Ovary (tissue), 9 donors: ENCODE data around the gene ARID1B. TPM values are rescaled to one million over a fixed set of nuclear protein-coding genes. Genes with fewer than 3 reads are reported as not detected.

Experiments used
- DNase-seq, 5 donors: peaks; one replicate each; pipeline ENCODE4 v3.0.0-alpha.2; 2019 to 2020
- H3K27ac ChIP-seq, 2 donors: fragments of 200-600 bp; one replicate each; pipeline versions ENCODE4 v1.5.1 to v1.8.0; 2019 to 2022
- H3K27me3 ChIP-seq: fragments of 200-600 bp; one replicate; pipeline ENCODE4 v1.8.0; 2022
- H3K36me3 ChIP-seq: fragments of 200-600 bp; sonication (generic); one replicate; pipeline ENCODE4 v1.5.1; 2019
- H3K4me1 ChIP-seq: one replicate; pipeline ENCODE4 v1.8.1; 2013; ENCODE audit warnings: mild to moderate bottlenecking, moderate library complexity; ENCODE audit not compliant: insufficient read depth
- H3K4me3 ChIP-seq: fragments of 200-600 bp; sonication (generic); one replicate; pipeline ENCODE4 v1.5.1; 2017
- H3K9me3 ChIP-seq, 2 donors: fragments of 200-600 bp in 1 of 2; sonication (generic) in 1 of 2; one replicate each; pipeline versions ENCODE4 v1.5.1 to v1.8.1; 2013 to 2019; ENCODE audit warnings: mild to moderate bottlenecking in 1 of 2, moderate library complexity in 1 of 2
- CTCF ChIP-seq, 3 donors: fragments of 450-650 bp in 2 of 3; fragments of 200-600 bp in 1 of 3; IDR thresholded peaks; one replicate each; pipeline versions ENCODE4 v1.5.1 to v1.8.0; 2016 to 2022; ENCODE audit warnings: antibody characterized with exemption in 3 of 3, mild to moderate bottlenecking in 1 of 3
- EP300 ChIP-seq: sonication (generic); formaldehyde crosslinking; IDR thresholded peaks from one replicate; pipeline ENCODE4 v1.6.1; 2017; ENCODE audit warnings: antibody characterized with exemption
- POLR2A ChIP-seq: fragments of 450-650 bp; IDR thresholded peaks from one replicate; pipeline ENCODE4 v1.6.1; 2017; ENCODE audit warnings: antibody characterized with exemption, mild to moderate bottlenecking, moderate library complexity
- WGBS, 3 donors: extraction: QIAGEN DNeasy Blood & Tissue Kit in 1 of 3; methylation state at CpG; one replicate each; pipeline versions ENCODE4 v1.1.5 to v1.1.7; 2013 to 2017; 5-methylcytosine and 5-hydroxymethylcytosine counted together
- intact Hi-C, 4 donors: fragments of 100-400 bp; cut with DNase I; formaldehyde crosslinking; loops; one replicate each; pipeline versions ENCODE4 v1.11.0 to v1.15.1; 2022 to 2023
- polyA plus RNA-seq, 2 donors: library from polyadenylated mRNA; stranded (reverse); fragments of 200-250 nt in 1 of 2; fragments of 350-450 nt in 1 of 2; fragmentation: Illumina TruSeq in 1 of 2; extraction: RNeasy Lipid Tissue Mini Kit (QIAGEN cat#74804) in 1 of 2; gene quantifications; one replicate each; pipeline ENCODE4 v1.2.3, GENCODE V29; 2013 to 2014
- total RNA-seq, 7 donors: library from RNA; depleted of rRNA in 2 of 7; stranded (reverse); fragments of >200 nt in 2 of 7; fragmentation: NEBNext Ultra II Directional in 3 of 7; extraction: Animal tissue kit (Norgen Biotek cat#: 25700) in 3 of 7; gene quantifications; one replicate each; pipeline versions ENCODE4 v1.1.0 to v1.2.4, GENCODE V29; 2016 to 2023
- donor health status: DM: no; HTN: no; CAD: no; lungs with moderate emphysema.
- donor health status: DM: no; HTN: no; CAD: no.
- donor health status: Bipolar disorder and iron deficiency.
- donor health status: DM: yes; HTN: yes; CAD: no.
- donor health status: DM: no; HTN: no; CAD: no.
- donor health status: DM: yes; HTN: yes; CAD: no.

Gene ARID1B
- total and polyA plus RNA-seq, 9 donors: 33.2 to 144 (median 105) TPM

- DNase-seq: no peak
- peaks cover 24% of the 10 kb centered on the region for H3K4me1 ChIP-seq
- WGBS, 3 donors: 17 to 30% (median 24%) methylated on average over 8 of the region's 8 CpGs
- no peaks in the 10 kb centered on the region for H3K9me3 ChIP-seq
- H3K36me3 ChIP-seq: no peaks in the 10 kb centered on the region
- no peaks in the 10 kb centered on the region for H3K27me3 ChIP-seq
- TF ChIP-seq CTCF (IDR thresholded peaks at IDR 0.05): no peak
- TF ChIP-seq EP300: no peak
- no peak for TF ChIP-seq POLR2A
- no peak overlapping the region for H3K4me3 ChIP-seq
- intact Hi-C loops: no loop called here
- H3K27ac ChIP-seq: no peak overlapping the region
Measured at GRCh38 chr6:157070403-157071107, 293.4 kb downstream of the ARID1B start.

GRCh38 chr6:157072128-157072527, 294.9 kb downstream of the ARID1B start:
- H3K36me3 ChIP-seq: no peaks in the 10 kb centered on the region
- TF ChIP-seq CTCF (IDR thresholded peaks at IDR 0.05) (no peak), POLR2A (no peak), EP300 (no peak)
- no peak overlapping the region for H3K4me3 ChIP-seq
- DNase-seq: no peak
- WGBS, 3 donors: 85 to 90% (median 90%) methylated on average over 2 of the region's 2 CpGs
- no peak overlapping the region for H3K27ac ChIP-seq
- H3K9me3 ChIP-seq: no peaks in the 10 kb centered on the region
- intact Hi-C loops: no loop called here
- H3K4me1 ChIP-seq: peaks cover 23% of the 10 kb centered on the region
- H3K27me3 ChIP-seq: no peaks in the 10 kb centered on the region

GRCh38 chr6:157073596-157073995, 296.4 kb downstream of the ARID1B start:
- 36 to 56% (median 43%) methylated on average over 4 of the region's 4 CpGs for WGBS, 3 donors
- no peaks in the 10 kb centered on the region for H3K27me3 ChIP-seq
- peaks cover 21% of the 10 kb centered on the region for H3K4me1 ChIP-seq
- TF ChIP-seq EP300 (no peak), CTCF (IDR thresholded peaks at IDR 0.05) (no peak), POLR2A (no peak)
- no peaks in the 10 kb centered on the region for H3K9me3 ChIP-seq
- no peak overlapping the region for H3K27ac ChIP-seq
- intact Hi-C loops: no loop called here
- no peak for DNase-seq
- H3K36me3 ChIP-seq: no peaks in the 10 kb centered on the region
- no peak overlapping the region for H3K4me3 ChIP-seq

- H3K27me3 ChIP-seq: no peaks in the 10 kb centered on the region
- H3K4me3 ChIP-seq: no peak overlapping the region
- H3K27ac ChIP-seq: peak overlapping the region in 1 of 2 donors; percentile 30
- WGBS, 3 donors: 3 to 11% (median 9%) methylated on average over 1 of the region's 1 CpG
- peaks cover 19% of the 10 kb centered on the region for H3K4me1 ChIP-seq
- intact Hi-C loops: no loop called here
- TF ChIP-seq CTCF (IDR thresholded peaks at IDR 0.05): no peak
- TF ChIP-seq POLR2A: no peak
- TF ChIP-seq EP300: no peak
- DNase-seq: no peak
- H3K9me3 ChIP-seq: no peaks in the 10 kb centered on the region
- H3K36me3 ChIP-seq: no peaks in the 10 kb centered on the region
Measured at GRCh38 chr6:157074969-157075368, 297.8 kb downstream of the ARID1B start.
